LoVo (cell line): Measurements from ENCODE around the gene SLC49A4.

Experiments
- DNase-seq: peaks from one replicate; pipeline ENCODE4 v3.0.0-alpha.2; 2016; ENCODE audit warnings: low spot score

The SLC49A4 gene

GRCh38 chr3:122907471-122907870 is 112.6 kb downstream of the SLC49A4 start:
- DNase-seq, result no peak

- DNase-seq, result no peak
Observed at GRCh38 chr3:122908251-122908650, 113.4 kb downstream of the SLC49A4 start.

- DNase-seq, result no peak
Observed at GRCh38 chr3:122911901-122912300, 117.0 kb downstream of the SLC49A4 start.

DNA sequence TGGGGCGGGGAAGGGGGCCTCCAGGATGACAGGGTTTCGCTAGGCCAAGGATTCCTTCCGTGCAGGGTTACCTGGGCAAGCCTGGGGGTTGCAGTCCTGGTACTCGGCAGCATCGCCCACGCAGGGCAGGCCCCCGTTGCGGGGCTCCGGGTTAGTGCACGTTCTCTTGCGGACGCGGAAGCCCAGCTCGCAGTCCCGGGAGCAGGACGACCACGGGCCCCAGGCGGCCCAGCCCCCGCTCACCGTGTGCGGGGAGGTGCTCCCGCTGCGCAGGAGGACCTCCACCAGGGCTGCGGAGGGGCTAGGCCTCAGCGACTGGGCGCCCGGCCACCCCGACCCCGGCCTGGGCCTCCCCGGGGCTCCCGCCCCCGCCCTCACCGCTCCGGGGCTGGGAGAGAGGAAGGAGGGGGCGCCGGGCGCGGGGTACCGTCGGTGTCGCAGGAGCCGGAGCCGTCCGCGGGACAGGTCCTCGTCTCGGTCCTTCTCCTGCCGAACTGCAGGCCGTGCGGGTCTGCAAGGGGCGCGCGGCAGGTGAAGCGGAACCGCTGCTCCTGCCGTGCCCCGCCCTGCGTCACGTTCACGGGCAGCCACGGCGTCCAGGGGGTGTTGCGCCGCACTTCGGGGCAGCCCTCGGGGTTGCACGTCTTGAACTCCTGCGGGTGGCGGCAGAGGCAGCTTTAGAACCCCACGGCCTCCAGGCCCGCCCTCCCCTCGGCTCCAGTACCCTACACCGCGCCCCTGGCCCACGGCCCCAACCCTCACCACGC is 118.1 kb downstream of the SLC49A4 start:
- DNase-seq, result no peak

DNA sequence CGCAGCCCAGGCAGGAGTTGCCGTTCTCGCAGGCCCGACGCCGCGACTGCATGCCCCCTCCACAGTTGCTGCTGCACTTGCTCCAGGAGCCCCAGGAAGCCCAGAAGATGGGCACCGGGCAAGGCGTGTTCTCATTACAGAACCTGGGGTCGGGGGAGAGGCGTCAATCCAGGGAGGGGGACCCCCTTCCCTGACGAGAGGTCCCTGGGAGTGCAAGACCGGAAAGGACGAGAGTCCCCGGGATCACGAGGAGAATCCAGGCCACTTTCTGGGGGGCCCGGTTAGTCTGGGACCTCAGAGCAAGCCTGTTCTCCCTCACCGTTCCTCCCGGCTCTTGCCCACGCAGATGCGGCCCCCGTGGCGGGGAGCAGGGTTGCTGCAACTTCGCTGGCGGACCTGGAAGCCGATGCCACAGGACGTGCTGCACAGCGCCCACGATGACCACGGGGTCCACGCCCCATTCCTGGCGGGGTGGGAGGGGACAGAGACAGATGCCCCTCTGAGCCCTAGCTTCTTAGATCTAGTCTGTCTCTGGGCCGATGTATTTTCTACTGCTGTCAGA is 118.8 kb downstream of the SLC49A4 start:
- DNase-seq, result no peak

- no peak for DNase-seq
Observed at GRCh38 chr3:122915300-122916055, 120.6 kb downstream of the SLC49A4 start.

GRCh38 chr3:122916084-122916483 is 121.2 kb downstream of the SLC49A4 start:
- no peak for DNase-seq

DNA sequence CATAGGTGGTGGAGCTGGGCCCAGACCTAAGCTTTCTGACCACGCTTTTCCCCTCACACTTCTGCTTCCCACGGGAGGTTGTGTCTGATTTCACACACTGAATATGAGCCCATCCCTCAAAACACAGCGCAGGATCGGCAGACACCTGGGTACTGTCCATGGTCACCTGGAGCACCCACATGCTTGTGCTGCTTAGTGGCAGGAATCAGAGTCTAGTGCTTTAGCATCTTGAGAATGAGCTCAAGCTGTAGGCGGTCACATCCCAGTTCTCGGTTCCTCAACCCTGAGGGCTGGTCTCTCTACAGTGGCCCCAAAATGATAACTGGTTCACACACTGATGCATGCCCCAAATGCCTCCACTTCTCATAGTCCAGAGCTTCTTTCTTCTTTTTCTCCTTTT is 121.7 kb downstream of the SLC49A4 start:
- no peak for DNase-seq

DNA sequence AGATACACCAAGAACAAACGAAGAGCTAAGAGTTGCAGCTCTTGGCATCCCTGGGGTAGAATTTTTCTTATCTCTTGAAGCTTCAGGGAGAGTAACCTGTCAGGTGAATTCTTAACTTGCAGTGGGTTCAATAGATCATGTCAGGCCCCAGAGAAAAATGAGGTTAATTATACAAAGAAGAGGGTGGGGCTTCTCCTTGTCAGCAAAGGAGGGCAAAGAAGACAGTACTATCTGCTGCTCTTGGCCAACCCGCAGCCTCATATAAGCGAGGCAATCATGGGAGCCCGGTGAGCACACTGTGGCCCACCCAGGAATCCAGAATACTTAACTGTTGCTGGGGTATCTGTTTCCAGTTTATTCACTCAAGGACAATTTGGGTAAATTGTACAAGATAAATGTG is 122.5 kb downstream of the SLC49A4 start:
- no peak for DNase-seq

GRCh38 chr3:122918576-122919290 is 123.9 kb downstream of the SLC49A4 start:
- no peak for DNase-seq

GRCh38 chr3:122919291-122919610 is 124.4 kb downstream of the SLC49A4 start:
- no peak for DNase-seq

DNA sequence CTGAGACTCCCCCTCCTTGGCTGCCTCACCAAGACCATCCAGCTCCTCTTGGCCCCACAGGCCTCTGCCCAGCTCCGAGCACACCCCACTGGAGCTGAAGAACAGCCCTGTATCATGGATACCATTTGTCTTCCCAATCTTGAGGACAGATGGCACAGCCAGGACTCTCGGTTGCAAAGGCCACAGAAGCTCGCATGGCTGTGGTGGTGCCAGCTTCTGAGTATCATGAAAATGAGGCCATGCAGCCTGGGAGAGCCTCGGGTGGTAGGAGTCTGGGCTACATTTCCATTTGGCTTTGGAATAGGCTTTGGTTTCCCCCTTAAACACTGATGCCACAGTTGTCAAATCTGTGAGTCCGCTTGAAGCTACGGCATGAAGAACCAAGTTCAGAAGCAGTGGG is 126.1 kb downstream of the SLC49A4 start:
- no peak for DNase-seq

GRCh38 chr3:122921791-122922651 is 127.2 kb downstream of the SLC49A4 start:
- no peak for DNase-seq

DNA sequence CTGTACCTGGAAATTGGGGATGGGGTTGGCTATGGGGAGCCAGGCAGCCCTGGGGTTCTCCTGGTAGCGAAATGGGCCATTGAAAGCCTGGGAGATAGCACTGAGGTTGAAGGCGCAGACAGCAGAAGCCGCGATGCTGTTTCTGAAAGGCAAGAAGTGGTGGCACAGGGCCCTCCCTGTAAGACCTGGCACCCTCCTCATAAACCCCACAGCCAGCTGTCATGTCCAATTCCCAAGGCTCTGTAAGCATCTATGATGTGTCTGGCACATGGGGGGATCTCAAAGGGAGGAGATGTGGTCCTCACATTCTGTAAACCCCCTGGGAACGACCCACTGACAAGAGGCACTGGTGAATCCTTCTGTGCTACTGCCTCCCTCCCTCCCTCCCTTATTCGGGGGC is 128.7 kb downstream of the SLC49A4 start:
- DNase-seq, result no peak

- DNase-seq, result no peak
Observed at GRCh38 chr3:122924056-122924455, 129.2 kb downstream of the SLC49A4 start.

- no peak for DNase-seq
Observed at GRCh38 chr3:122925756-122926155, 130.9 kb downstream of the SLC49A4 start.

GRCh38 chr3:122926322-122926721 is 131.5 kb downstream of the SLC49A4 start:
- no peak for DNase-seq

- no peak for DNase-seq
Observed at GRCh38 chr3:122926811-122927210, 131.9 kb downstream of the SLC49A4 start.

GRCh38 chr3:122927726-122928125 is 132.9 kb downstream of the SLC49A4 start:
- no peak for DNase-seq

DNA sequence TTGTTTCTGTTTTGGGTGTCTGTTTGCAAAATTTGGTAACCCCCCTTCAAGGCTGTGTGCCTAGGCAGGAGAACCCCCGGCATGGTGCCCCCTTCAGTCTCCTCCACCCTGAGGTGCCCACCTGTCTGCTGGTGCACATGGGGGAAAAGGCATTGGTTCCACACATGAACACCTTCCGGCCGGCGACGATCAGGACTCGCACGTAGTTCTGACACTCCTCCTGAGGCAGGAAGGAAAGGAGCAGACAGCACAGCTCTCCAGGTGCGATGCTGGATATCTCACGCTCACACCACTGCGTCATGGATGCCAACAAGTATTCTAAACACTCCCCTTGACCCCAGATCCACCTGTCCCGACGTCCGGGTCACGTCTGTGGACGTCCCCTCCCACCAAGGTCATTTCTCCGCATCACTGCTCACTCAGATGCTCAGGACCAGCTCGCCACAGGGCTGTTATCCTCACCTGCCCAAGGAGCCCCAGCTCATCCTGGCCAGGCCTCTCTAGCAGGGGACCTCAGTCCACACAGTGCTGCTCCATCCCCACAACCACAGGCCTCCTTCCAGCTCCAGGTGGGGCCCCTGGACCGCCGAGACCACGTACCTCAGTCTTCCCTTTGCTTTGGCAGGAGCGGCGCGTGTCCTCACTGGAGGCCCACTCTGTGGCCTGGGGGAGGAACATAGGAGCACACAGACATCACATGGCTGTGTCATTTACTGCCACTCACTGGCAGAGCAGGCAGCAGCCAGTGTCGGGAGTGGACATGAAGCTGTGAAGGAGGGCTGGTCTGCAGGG is 133.7 kb downstream of the SLC49A4 start:
- DNase-seq, result no peak
